ENCODE results near the gene CDH22.

The CDH22 gene

DNA sequence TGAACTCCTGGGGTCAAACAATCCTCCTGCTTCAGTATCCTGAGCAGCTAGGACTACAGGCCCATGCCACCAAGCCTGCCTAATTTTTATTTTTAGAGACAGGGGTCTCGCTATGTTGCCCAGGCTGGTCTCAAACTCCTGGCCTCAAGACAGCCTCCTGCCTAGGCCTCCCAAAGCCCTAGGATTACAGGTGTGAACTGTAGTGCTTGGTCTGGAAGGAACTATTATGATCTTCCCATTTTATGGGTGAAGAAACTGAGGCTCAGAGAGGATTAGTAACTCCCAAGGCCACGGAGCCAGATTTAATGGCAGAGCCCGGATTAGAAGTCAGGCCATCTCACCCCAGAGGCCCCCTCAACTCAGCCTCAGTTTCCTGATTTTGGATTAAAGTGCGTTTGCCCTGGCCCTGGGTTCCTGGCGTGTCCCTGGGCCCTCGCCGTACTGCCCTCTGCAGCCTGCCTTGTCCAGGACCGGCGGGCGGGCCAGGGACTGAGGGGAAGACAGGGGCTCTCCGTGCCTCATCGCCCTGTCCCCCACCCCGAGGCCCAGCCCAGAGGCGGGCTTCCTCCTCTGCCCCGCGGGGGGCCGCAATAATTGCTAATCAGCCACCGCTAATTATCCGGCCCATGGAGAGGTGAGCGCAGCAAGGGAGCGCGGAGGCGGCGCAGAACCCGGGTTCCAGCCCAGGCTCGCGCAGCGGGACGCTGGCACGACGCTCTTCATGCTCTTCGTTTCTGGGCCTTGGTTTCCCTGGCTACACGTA, 155.3 kb downstream of the CDH22 start:
- no peak for DNase-seq (ENCODE audit: low read depth in 1 of 2, low spot score in 1 of 2)

- DNase-seq (ENCODE audit: low read depth in 1 of 2, low spot score in 1 of 2): no peak
These were observed 156.4 kb downstream of the CDH22 start for GRCh38 chr20:46151936-46152335.

- no peak for DNase-seq (ENCODE audit: low read depth in 1 of 2, low spot score in 1 of 2)
These were observed 157.4 kb downstream of the CDH22 start for GRCh38 chr20:46150943-46151342.

DNA sequence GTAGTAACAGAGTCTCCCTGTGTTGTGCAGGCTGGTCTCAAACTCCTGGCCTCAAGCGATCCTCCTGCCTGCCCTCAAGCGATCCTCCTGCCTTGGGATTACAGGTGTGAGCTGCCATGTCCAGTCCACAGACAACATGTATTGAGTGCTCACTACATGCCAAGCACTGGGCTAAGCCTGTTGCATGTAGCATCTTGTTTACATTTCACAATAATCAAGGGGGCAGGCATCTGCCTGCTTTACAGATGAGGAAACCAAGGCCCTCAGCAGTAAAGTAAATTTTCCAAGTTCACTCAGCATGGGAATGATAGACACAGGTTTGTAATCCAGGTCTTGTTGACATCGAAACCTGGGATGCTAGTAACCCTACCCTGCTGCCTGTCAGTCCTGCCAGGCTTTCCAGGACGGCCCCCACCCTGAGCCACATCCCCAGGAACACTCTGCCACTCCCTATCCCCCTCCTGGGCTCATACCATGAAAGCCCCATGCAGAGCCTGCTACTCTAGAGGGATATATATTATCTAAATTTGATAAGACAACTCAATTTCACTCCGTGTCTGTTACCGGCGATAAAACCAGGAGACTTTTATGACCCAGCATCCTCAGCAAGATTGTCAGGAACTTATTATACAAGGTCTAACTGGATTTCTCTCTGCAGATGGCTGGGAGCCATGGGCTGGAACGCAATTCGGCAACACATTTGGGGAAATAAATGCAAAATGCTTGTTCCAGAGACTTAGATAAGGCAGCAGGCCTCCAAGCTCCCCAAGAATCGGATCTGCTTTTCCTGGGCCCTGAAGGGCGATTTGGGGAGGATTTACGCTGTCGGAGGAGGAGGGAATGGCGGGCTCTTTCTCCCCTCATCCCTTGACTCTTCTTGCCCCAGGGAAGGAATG, 159.7 kb downstream of the CDH22 start:
- no peak for DNase-seq (ENCODE audit: low read depth in 1 of 2, low spot score in 1 of 2)

GRCh38 chr20:46145713-46146112, 162.6 kb downstream of the CDH22 start:
- no peak for DNase-seq (ENCODE audit: low read depth in 1 of 2, low spot score in 1 of 2)

GRCh38 chr20:46144432-46145025, 163.8 kb downstream of the CDH22 start:
- no peak for DNase-seq (ENCODE audit: low read depth in 1 of 2, low spot score in 1 of 2)

- DNase-seq (ENCODE audit: low read depth in 1 of 2, low spot score in 1 of 2): no peak
These were observed 166.2 kb downstream of the CDH22 start for GRCh38 chr20:46142124-46142523.

DNA sequence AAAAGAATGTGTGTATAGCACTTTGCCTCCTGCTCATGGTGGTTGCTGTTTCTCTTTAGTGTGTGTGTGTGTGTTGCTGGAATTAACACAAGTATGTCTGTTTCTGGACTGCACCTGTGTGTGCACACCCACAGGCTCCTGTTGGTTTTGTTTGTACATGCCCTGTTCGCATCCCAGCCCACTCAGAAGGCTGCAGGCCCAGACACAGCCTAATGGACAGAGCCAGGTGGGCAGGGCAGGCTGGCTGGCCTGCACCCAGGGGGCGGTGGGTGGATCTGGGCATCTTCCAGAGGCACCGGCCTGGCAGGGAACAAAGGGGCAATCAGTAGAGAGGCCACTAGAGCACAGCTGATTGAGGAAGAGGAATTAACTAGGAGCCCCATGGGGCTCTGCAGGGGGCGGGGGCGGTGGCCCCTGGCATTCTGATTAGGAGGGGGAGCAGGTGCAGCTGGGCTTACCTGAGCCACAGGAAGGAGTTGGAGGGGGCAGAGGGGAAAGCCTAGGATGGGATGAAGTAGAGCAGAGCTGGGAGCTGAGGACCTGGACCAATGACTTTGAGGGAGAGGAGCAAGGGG, 168.3 kb downstream of the CDH22 start:
- no peak for DNase-seq (ENCODE audit: low read depth in 1 of 2, low spot score in 1 of 2)

DNA sequence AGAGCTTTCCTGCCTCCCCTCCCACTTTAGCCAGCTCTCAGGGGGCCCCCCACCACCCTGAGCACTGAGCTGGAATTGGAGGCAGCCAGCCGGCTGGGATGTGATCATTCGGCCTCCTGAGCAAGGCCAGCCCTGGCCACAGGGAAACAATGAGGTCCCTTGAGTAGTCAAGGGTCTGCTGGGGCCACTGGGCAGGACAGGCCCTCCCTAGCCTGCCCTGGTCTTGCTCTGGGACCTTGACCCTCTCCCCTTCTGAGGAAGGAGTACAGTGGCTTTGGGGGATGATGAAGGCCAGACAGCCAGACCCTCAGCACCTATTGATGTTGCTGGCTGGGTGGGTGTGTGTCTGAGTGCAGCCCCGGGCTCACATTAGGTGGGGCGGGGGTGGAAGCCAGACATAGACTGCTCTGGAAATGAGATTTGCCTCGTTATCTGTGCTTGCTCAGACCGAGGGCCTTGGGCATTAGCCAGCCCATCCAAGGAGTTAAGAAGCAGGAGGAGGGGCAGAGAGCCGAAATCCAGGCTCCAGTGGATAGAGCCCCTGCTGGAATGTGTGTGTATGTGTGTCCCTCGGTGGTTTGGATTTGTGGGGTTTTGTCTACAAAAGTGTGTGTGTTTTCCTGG, 168.9 kb downstream of the CDH22 start:
- no peak for DNase-seq (ENCODE audit: low read depth in 1 of 2, low spot score in 1 of 2)

GRCh38 chr20:46137816-46138215, 170.5 kb downstream of the CDH22 start:
- DNase-seq (ENCODE audit: low read depth in 1 of 2, low spot score in 1 of 2): no peak

DNA sequence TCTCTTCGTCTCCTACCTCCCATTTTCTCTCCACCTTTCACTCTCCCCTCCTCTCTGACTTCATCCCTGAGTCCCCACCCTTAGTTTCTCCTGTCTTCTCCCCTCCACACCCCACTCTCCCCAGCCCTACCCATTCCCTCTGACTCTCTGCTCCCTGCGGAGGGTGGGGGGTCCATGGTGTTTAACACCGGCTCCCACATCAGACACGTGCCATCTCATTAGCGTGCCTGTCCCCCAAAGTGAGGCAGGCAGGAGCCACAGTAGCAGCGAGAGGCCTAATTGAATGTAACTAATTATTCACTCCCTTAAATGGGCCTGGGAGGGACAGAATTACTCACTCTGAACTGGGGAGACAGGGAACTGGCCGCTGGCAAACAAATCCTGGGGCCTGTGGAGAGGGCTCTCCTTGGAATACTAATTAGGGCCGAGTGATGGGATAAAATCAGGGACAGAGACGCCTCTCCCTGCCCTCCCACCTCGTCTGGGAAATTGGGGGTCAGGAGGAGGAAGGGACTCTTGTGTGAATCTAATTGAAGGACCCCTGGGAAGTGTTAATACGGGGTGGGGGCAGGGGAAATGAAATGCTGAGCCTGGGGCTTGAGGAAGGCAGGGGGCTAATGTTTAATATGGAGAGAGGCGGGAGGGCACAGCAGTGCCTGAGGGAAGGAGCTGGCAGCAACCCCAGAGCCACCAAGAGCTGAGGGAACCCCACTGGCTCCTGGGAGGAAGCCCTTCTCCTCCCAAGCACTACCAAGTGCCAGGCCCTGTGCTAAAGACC, 172.3 kb downstream of the CDH22 start:
- no peak for DNase-seq (ENCODE audit: low read depth in 1 of 2, low spot score in 1 of 2)

DNA sequence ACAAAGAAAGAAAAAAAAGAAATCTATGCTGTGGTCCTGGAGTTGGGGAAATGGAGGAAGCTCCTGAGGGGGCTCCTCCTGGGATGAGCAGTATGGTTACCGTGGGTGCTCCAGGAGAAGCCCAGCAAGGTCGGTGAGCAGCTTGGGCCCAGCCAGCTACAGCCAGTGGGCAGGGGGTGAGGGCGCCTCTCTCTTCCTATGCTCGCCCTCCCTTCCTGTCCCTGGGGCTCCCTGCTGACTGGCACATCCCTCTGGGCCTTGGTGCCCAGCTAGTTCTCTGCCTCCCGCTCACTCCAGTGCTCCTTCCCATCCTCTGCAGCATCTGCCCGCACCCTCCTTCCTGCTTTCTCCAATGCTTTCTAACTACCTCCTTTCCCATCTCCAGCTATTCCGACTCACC, 173.6 kb downstream of the CDH22 start:
- DNase-seq (ENCODE audit: low read depth in 1 of 2, low spot score in 1 of 2): no peak

- no peak for DNase-seq (ENCODE audit: low read depth in 1 of 2, low spot score in 1 of 2)
These were observed 174.2 kb downstream of the CDH22 start for GRCh38 chr20:46133886-46134654.

- DNase-seq (ENCODE audit: low read depth in 1 of 2, low spot score in 1 of 2): peak; percentile 16 to 38
These were observed 175.6 kb downstream of the CDH22 start for GRCh38 chr20:46132705-46133120.

DNA sequence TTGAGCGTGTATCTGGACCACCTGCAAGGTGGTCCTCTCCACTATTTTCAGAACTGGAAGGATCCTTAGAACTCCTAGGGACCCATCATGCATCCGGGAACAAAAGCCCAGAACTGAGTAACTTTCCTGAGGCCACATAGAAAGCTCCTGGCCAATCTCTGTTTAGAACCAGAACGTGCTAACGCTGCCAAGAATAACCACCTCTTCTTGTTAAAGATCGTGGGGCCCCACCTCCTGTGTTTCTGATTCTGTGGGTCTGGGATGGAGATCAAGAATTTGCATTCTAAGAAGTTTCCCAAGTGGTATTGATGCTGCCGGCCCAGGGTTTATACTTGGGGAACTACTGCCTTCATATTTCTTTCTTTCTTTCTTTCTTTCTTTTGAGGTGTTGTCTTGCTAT, 176.9 kb downstream of the CDH22 start:
- DNase-seq (ENCODE audit: low read depth in 1 of 2, low spot score in 1 of 2): no peak

DNA sequence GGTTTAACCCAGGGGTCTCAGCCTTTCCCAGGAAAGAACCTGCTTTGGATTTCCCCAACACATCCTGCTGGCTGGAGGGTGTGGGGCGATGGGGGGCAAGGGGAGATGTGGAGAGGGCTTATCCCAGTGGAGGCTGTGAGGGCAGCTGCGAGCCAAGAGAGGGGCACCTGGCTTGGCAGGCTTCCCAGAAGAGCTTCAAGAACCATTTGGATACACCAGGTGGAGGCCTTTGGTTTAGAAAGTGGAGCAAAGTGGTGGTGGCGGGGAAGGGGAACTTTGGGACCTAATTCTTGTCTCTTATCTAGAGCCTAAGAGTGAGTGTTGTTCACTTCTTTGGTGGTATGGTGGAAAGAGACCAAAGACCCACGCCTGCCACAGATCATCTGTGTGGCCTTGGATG, 177.8 kb downstream of the CDH22 start:
- DNase-seq (ENCODE audit: low read depth in 1 of 2, low spot score in 1 of 2): no peak

- DNase-seq (ENCODE audit: low read depth in 1 of 2, low spot score in 1 of 2): no peak
These were observed 178.3 kb downstream of the CDH22 start for GRCh38 chr20:46129955-46130481.

DNA sequence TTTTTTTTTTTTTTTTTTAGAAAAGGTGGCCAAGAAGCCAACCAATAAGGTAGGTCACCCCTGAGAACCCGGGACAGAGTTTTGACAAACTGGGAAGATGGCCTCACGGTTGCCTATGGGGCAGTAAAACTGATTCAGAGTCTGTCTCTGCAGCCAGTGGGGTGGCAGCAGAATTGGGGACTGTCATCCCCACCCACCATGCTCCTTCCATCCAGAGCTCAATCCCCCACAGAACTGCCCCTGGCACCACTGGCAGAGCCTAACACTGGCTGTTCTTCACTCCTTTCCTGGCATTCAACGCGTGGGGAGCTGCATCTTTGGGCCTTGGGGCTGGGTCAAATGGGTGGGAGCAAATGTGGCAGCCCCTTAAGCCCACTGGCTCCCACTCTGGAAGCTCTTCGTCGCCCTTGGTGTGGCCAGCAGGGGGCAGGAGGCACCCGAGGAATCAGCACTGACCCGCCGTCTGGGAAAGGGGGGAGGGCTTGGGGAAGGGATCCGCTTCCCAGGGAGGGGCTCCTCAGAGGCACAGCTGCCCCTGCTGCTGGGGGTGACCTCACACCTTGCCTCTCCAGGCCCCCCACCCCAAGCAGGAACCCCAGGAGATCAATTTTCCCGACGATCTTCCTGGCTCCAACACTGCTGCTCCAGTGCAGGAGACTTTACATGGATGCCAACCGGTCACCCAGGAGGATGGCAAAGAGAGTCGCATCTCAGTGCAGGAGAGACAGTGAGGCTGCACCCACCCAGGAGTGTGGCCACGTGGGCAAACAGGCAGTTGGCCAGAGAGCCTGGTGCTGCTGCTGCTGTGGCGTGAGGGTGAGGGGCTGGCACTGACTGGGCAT, 179.8 kb downstream of the CDH22 start:
- DNase-seq (ENCODE audit: low read depth in 1 of 2, low spot score in 1 of 2): no peak

All from activated CD4-positive, alpha-beta T cell treated with anti-CD3 and anti-CD28 coated beads, Interleukin-2, amount 50 U/mL, for 24 hours (primary cell).